ENCODE measurements around the gene ST3GAL2.

DNA sequence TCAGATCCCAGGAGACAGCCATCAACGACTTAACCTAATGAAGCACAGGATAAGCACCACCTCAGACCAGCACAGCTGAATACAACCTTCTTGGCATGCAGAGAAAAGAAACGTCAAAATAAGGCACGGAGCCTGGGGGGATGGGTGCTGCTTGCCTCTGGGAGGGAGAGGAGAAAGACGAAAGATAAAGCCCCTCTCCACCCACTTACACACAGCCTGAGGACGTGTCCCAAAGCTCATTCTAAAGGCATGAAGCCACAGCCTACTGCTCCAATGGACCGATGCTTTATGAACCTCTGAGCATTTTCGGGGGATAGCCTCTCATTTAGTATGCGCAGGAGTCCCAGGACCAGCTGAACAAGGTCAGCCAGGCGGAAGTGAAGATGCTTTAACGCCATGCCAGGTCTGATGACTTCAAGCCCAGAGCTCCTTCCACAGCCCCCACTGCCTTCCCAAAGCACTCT lies 31.1 kb downstream of the ST3GAL2 start:
- TF ChIP-seq, protein P1, sequence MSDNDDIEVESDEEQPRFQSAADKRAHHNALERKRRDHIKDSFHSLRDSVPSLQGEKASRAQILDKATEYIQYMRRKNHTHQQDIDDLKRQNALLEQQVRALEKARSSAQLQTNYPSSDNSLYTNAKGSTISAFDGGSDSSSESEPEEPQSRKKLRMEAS (IDR thresholded peaks at IDR 0.05; ENCODE audit: low read depth, low read length), result no peak
- no peak for TF ChIP-seq HDAC2 (IDR thresholded peaks at IDR 0.05)
- TF ChIP-seq BHLHE40 (IDR thresholded peaks at IDR 0.05; ENCODE audit: borderline replicate concordance in 1 of 2, low read depth in 2 of 2, low read length in 1 of 2), result no peak

All from GM12878 (cell line).